ENCODE results near the gene RADIL. TPM values are rescaled to one million over a fixed set of nuclear protein-coding genes. Genes with fewer than 3 reads are reported as not detected.

The RADIL gene
- total RNA-seq, 3 donors from 2014 or later: 0.35 to 7.4 (median 1.1) TPM

GRCh38 chr7:4861673-4862072 lies 21.8 kb downstream of the RADIL start, which contains the start of gene PAPOLB:
TSS of gene PAPOLB (minus strand) at chr7:4862030. CDS start at chr7:4861810, 220 bp downstream.
- TF ChIP-seq, protein P1, sequence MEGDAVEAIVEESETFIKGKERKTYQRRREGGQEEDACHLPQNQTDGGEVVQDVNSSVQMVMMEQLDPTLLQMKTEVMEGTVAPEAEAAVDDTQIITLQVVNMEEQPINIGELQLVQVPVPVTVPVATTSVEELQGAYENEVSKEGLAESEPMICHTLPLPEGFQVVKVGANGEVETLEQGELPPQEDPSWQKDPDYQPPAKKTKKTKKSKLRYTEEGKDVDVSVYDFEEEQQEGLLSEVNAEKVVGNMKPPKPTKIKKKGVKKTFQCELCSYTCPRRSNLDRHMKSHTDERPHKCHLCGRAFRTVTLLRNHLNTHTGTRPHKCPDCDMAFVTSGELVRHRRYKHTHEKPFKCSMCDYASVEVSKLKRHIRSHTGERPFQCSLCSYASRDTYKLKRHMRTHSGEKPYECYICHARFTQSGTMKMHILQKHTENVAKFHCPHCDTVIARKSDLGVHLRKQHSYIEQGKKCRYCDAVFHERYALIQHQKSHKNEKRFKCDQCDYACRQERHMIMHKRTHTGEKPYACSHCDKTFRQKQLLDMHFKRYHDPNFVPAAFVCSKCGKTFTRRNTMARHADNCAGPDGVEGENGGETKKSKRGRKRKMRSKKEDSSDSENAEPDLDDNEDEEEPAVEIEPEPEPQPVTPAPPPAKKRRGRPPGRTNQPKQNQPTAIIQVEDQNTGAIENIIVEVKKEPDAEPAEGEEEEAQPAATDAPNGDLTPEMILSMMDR (IDR thresholded peaks at IDR 0.05): no peak
- Histone ChIP-seq H3K4me3 (no peak within 1 kb of the TSS), H3K36me3 (ENCODE audit: low read depth) (no peaks in the 10 kb centered on the region), H3K4me1 (ENCODE audit: low read depth) (no peaks in the 10 kb centered on the region), H3K9me3 (no peaks in the 10 kb centered on the region)
- intact Hi-C loops (cut with DNase I, micrococcal nuclease): no loop called here
- DNase-seq: no peak
- no peak for ATAC-seq

- ATAC-seq (no peak), DNase-seq (no peak)
- Histone ChIP-seq H3K9me3 (no peaks in the 10 kb centered on the region), H3K4me3 (no peak overlapping the region), H3K36me3 (ENCODE audit: low read depth) (no peaks in the 10 kb centered on the region), H3K4me1 (ENCODE audit: low read depth) (no peaks in the 10 kb centered on the region)
- TF ChIP-seq, protein P1 (IDR thresholded peaks at IDR 0.05): no peak
- intact Hi-C loops (cut with DNase I, micrococcal nuclease): no loop called here
Measured at GRCh38 chr7:4861227-4861626, 22.3 kb downstream of the RADIL start.

DNA sequence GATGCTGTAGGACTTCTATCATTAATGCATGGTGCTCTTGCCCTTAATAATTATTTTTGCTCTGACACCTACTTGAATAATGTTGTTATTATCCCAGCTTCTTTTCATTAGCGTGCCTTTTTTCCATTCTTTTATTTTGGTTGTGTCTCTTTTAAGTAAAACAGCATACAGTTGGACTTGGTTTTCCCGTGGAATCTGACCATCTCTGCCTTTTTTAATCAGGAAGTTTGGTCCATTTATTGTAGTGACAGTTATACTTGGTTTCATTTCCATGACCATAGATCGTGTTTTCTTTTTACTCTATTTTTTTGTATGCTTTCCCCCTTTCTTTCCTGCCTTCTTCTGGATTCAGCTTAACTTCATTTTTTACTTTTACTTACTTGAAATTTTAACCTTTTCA lies 26.3 kb downstream of the RADIL start:
- intact Hi-C loops (cut with DNase I, micrococcal nuclease): no loop called here
- no peak overlapping the region for H3K4me3 ChIP-seq
- no peaks in the 10 kb centered on the region for H3K9me3 ChIP-seq
- H3K36me3 ChIP-seq (ENCODE audit: low read depth): no peaks in the 10 kb centered on the region
- DNase-seq (no peak), ATAC-seq (no peak)
- TF ChIP-seq, protein P1 (IDR thresholded peaks at IDR 0.05): no peak
- no peaks in the 10 kb centered on the region for H3K4me1 ChIP-seq (ENCODE audit: low read depth)

- Histone ChIP-seq H3K36me3 (ENCODE audit: low read depth) (no peaks in the 10 kb centered on the region), H3K4me1 (ENCODE audit: low read depth) (no peaks in the 10 kb centered on the region), H3K4me3 (no peak overlapping the region), H3K9me3 (no peaks in the 10 kb centered on the region)
- intact Hi-C loops (cut with DNase I, micrococcal nuclease): no loop called here
- TF ChIP-seq, protein P1 (IDR thresholded peaks at IDR 0.05): no peak
- ATAC-seq (no peak), DNase-seq (no peak)
Measured at GRCh38 chr7:4856336-4857057, 27.0 kb downstream of the RADIL start.

DNA sequence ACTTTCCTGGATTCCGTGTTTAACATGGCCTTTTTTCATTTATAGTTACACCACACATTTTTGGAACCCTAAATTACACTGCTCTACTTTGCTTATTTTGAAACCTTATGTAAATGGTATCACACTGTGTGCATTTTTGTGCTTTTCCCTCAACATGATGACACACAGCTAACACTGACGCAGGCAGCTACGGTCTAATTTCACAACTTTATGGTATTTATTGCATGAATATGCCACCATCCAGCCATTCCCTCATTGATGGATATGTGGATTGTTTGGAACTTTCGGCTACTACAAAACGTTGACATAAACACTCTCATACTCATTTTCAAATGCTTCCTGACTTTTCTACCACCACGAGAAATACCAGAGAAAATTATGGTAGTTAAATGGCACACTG lies 28.6 kb downstream of the RADIL start:
- DNase-seq: no peak
- Histone ChIP-seq H3K4me3 (no peak overlapping the region), H3K9me3 (no peaks in the 10 kb centered on the region), H3K36me3 (ENCODE audit: low read depth) (no peaks in the 10 kb centered on the region), H3K4me1 (ENCODE audit: low read depth) (no peaks in the 10 kb centered on the region)
- no peak for ATAC-seq
- intact Hi-C loops (cut with DNase I, micrococcal nuclease): no loop called here
- TF ChIP-seq, protein P1 (IDR thresholded peaks at IDR 0.05): no peak
